NCI-H187 (cell line): ENCODE results near the gene CDH24.

Experiments used
- DNase-seq, 2 experiments: peaks; one replicate each; lab custom pipeline; 2025; lab: John Stamatoyannopoulos, UW

Gene CDH24

GRCh38 chr14:23043754-23044153, 13.6 kb downstream of the CDH24 start:
- no peak for DNase-seq

DNA sequence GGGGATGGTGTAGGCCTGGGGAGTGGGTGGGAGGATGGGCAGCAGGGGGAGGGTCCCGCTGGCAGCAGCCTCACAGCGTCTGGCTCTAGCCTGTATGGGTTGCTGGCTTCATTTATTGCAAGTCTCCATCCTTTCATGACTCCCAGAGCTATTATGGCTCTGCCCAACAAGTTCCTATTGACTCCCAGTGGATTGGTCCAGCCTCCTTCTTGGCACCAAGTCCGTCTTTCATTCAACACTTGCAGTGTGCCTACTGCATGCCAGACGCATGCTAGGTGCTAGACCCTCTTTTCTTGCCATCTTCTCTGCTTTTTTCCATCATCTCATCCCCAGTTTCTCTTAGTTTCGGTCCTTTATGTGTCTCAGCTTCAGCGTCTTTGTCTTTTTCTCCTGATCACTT, 14.2 kb downstream of the CDH24 start:
- DNase-seq: no peak

- no peak for DNase-seq
Observed at GRCh38 chr14:23042162-23042965, 15.0 kb downstream of the CDH24 start, which contains the start of gene PSMB11. Gene PSMB11 (plus strand): TSS chr14:23042212. CDS start chr14:23042226, 14 bp downstream.

DNA sequence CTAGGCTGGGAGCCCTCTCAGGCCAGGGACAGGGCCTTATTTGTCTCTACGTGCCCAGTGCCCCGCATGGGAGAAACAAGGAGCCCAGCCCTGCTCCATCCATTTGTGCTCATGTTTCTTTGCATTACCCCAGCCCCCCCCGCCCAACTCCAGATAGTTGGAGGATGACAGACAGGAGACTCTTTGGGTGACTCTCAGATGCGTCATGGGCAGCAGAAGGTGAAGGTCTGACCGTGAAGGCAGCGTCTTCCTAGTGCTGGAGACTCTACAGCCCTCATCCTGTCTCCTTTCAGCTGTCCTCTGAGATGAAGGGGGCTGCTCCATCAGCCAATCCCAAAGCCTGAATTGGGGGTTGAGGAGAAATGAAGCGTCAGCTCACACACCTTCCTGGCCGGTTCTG, 15.6 kb downstream of the CDH24 start:
- DNase-seq: no peak

DNA sequence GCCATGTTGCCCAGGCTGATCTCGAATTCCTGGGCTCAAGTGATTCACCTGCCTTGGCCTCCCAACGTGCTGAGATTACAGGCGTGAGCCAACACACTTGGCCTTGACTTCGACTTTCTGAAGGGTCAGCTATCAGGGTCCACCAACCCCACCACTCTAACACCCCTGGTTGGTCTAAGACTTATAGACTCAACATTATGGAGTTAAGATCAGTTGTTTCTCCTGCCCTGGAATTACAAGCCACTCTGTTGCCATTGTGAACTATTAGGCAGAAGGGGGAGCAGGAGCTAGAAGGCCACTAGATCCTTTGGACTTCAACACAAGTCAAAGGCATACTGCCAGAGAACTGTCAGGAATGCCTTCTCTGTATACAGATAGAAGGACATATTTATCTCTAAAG, 17.2 kb downstream of the CDH24 start:
- no peak for DNase-seq

DNA sequence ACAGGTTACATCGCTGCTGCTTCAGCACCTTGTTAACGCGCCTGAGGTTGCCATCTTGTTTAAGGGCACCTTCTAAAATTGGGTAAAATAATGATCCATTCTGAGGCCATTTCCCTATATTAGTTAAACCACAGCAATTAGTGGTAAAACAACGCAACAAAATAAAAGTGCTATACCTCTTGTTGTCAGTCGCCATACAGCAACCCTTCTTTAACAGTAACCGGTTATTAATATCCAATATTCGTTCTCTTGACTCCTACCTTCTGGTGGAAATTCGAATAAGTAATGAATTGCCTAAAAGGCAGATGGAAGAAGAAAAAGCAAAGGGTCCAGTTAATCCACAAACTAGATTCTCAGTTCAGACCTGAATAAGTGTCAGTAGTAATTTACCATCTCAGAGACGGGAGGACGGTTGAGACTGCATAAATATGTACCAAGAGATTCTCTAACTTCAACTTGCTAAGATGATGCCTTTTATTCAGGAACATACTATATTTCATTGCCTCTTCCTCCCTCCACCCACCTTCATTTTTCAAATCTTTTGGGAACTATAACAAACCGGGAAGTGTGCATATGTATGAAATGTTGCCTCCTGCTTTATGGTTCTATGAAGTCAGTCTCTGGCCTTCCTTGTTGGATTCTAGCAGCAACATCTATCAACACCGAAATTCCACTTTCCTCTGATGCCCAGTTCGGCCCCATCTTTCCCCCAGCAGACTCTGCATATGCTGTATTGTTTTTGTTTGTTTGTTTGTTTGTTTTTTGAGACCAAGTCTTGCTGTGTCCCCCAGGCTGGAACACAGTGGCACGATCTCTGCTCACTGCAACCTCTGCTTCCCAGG, 21.8 kb downstream of the CDH24 start:
- no peak for DNase-seq

DNA sequence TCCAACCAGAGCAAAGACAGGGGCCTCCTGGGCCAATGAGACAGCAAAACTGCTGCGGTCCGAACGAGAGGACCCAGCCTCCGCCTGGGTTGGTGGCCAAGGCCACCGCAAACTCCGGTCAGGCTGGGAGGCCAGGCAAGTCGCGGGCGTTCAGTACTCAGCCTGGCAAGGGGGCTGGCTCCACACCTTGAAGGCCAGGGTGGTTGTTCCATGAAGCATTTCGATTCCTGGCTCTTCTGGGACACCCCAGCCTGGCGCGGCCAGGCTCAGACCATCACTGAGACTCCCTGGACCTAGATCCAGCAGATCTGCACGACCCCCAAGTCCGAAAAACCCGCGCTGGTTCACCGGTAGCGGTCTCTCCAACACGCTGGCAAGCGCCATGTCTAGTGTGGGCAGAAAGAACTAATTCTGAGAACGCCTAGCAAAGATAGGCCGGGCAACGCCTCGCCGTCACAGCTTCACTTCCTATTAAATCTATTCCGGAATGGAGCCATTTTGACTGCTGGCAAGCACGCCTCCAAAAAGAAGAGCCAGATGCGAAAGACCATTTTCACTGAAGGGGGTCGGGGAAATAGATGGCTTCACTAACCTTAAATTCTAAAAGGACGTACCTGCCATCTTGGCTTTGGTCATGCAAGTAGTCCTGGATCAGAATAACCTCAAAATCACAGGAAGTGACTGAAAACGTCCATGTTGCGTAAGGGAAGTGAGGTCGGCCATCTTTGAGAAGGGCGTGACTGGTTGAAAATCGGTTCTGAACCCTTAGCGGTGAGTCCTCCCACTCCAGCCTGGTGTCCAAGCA, 22.6 kb downstream of the CDH24 start, which contains the start of gene PSMB5:
Gene PSMB5, minus strand, starts transcription at position 403 of the 805 bp plus-strand sequence. Its CDS starts 19 bp downstream, at position 384.
- DNase-seq: no peak

DNA sequence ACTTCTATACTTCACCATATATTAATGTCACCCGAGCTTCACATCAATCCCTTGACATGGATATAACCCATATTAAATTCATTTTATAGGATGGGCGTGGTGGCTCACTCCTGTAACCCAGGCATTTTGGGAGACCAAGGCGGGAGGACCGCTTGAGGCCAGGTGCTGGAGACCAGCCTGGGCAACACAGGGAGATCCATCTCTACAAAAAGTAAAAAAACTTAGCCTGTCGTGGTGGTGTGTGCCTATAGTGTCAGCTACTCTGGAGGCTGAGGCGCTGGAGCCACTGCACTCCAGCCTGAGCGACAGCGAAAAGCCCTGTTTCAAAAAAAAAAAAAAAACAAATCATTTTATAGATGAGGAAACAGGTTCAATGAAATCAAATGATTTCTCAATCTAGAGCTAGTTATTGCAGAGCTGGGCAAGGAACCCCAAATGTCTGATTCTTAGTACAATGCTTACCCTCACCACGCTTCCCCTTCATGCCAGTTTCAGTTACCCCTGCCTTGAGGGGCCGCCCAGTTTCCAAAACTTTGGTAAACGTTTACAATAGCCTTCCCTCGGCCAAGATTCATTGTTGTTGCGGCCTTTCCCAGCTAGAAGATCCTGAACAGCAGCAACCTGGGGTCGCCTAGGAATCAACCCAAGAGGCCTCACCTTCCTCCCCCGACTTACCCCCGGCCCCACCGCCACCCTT, 23.4 kb downstream of the CDH24 start:
- DNase-seq: no peak

- DNase-seq: no peak
Observed at GRCh38 chr14:23033251-23033727, 24.0 kb downstream of the CDH24 start.

DNA sequence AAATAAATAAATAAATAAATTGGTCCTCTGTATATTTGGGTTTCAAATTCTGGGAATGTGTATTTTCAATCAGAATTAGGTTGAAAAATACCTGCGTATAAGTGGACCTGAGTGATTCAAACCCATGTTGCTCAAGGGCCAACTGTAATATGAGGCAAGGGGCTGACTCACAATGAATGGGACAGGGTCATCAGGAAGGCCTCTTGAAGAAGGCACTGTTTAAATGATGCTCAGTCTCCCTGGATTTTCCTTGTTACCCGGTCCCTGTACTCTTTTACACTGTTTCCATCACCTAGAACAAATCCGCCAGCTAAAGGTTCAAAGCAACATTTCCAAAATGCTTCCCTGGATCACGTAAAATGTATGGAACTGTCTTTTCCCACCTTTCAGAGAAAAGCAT, 26.4 kb downstream of the CDH24 start:
- DNase-seq: no peak

- no peak for DNase-seq
Observed at GRCh38 chr14:23028799-23029198, 28.5 kb downstream of the CDH24 start.

GRCh38 chr14:23025151-23025814, 32.0 kb downstream of the CDH24 start:
- DNase-seq: no peak

GRCh38 chr14:23024612-23025075, 32.7 kb downstream of the CDH24 start:
- no peak for DNase-seq

DNA sequence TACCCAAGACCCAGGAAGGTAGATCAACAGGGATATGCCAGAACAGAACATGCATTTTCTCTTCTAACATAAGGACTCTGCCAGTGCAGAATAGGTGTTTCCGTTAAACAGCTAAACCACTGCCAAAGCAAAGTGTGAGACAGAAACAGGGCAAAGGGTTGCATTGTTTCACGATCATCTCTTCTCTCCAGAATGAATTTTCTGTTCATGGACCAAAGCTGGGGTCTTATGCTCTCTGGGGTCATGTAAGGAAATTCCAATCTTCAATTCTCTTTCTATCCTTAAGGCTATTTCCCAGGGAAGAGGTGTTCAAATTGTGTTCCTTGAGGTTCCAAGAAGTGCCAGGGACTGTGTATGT, 33.5 kb downstream of the CDH24 start:
- no peak for DNase-seq

GRCh38 chr14:23023022-23023794, 34.1 kb downstream of the CDH24 start:
- DNase-seq: no peak

DNA sequence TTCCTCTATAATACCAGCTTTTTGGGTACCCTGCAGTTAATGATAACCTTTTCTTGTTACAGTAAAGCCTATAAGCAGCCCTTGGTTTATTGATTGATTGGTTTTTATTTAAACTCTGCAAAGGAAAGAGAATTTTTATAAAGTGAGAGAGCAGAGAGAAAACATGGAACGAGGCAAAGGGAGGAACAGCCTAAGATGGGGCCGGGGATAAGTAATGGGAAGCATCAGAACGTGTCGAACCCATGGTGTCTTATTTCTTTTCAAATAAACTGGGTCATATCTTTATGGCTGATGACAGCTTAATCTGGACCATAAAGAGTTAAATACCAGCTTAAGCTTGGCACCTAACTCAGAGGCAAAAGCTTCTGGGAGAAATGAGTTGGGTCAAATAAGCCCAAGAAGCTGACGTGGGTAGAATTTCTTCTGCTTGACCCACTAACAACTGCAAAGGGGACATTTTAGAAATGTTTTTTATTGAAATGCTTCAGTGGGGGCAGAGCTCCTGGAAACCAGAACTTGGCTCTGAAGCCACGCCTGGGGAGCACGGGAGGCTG, 35.4 kb downstream of the CDH24 start:
- no peak for DNase-seq

- DNase-seq: no peak
Observed at GRCh38 chr14:23021434-23021833, 35.9 kb downstream of the CDH24 start.

DNA sequence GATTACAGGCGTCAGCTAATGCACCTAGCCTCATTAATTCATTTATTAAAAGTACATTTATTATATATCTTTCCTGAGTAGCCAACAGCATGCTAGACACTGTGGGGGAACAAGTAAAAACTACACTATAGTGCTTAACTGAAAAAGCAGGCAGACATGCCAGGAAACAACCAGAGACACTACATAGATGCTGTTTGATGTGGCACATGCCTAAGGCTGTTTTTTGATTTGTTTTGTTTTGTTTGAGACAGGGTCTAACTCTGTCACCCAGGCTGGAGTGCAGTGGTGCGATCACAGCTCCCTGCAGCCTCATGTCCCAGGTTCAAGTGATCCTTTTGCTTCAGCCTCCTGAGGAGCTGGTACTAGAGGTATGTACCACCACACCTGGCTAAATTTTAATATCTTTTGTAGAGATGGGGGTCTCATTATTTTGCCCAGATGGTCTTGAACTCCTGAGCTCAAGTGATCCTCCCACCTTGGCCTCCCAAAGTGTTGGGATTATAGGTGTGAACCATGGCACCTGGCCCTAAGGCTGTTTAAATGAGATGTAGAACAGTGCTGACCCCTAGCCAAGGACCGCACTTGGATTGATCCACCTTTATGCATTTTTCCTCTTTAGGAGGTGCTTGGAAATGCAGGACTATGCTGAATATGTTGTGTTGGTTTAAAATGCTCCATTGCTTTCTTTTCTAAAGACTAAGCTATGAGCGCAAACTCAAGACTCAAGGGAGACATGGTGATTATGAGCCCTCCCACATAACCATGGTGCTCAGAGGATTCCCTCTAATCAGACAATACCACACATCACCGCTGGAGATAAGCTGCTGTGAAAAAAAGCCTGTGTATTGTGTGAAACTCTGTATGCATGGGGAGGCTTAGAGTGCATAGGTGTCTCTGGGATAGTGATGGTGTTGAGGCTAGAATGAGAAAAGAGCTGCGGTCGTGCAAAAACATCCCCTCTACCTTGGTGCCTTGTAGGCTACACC, 36.9 kb downstream of the CDH24 start:
- no peak for DNase-seq
